ENCODE results near the gene VPS41. TPM values are rescaled to one million over a fixed set of nuclear protein-coding genes. Genes with fewer than 3 reads are reported as not detected.

The VPS41 gene
- total RNA-seq, 1 donor from 2014 or later: 125 TPM

GRCh38 chr7:38746438-38746837, 162.6 kb downstream of the VPS41 start:
- peaks cover 2% of the 10 kb centered on the region for H3K4me1 Mint-ChIP-seq (ENCODE audit: low read depth)
- TF ChIP-seq, protein P1, sequence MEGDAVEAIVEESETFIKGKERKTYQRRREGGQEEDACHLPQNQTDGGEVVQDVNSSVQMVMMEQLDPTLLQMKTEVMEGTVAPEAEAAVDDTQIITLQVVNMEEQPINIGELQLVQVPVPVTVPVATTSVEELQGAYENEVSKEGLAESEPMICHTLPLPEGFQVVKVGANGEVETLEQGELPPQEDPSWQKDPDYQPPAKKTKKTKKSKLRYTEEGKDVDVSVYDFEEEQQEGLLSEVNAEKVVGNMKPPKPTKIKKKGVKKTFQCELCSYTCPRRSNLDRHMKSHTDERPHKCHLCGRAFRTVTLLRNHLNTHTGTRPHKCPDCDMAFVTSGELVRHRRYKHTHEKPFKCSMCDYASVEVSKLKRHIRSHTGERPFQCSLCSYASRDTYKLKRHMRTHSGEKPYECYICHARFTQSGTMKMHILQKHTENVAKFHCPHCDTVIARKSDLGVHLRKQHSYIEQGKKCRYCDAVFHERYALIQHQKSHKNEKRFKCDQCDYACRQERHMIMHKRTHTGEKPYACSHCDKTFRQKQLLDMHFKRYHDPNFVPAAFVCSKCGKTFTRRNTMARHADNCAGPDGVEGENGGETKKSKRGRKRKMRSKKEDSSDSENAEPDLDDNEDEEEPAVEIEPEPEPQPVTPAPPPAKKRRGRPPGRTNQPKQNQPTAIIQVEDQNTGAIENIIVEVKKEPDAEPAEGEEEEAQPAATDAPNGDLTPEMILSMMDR (IDR thresholded peaks at IDR 0.05; ENCODE audit: unreplicated experiment): no peak
- no peak for DNase-seq (ENCODE audit: low spot score, unreplicated experiment)
- peaks cover 26% of the 10 kb centered on the region for H3K36me3 Mint-ChIP-seq (ENCODE audit: insufficient read depth)
- H3K27ac Mint-ChIP-seq: no peak overlapping the region
- H3K27me3 Mint-ChIP-seq: no peaks in the 10 kb centered on the region
- no peaks in the 10 kb centered on the region for H3K9me3 Mint-ChIP-seq (ENCODE audit: low read depth)
- no peak overlapping the region for H3K4me3 Mint-ChIP-seq (ENCODE audit: low read depth)

GRCh38 chr7:38744746-38745145, 164.2 kb downstream of the VPS41 start:
- H3K36me3 Mint-ChIP-seq (ENCODE audit: insufficient read depth): peaks cover 30% of the 10 kb centered on the region

GRCh38 chr7:38743899-38744298, 165.1 kb downstream of the VPS41 start:
- Mint-ChIP-seq H3K36me3 (ENCODE audit: insufficient read depth) (peaks cover 33% of the 10 kb centered on the region), H3K27me3 (no peaks in the 10 kb centered on the region), H3K27ac (no peak overlapping the region), H3K4me1 (ENCODE audit: low read depth) (peaks cover 2% of the 10 kb centered on the region), H3K4me3 (ENCODE audit: low read depth) (no peak overlapping the region), H3K9me3 (ENCODE audit: low read depth) (no peaks in the 10 kb centered on the region)
- TF ChIP-seq, protein P1 (IDR thresholded peaks at IDR 0.05; ENCODE audit: unreplicated experiment): no peak
- DNase-seq (ENCODE audit: low spot score, unreplicated experiment): no peak

More at GRCh38 chr7:38744746-38745145, 164.2 kb downstream of the VPS41 start:
- no peak overlapping the region for H3K27ac Mint-ChIP-seq
- no peaks in the 10 kb centered on the region for H3K9me3 Mint-ChIP-seq (ENCODE audit: low read depth)
- H3K27me3 Mint-ChIP-seq: no peaks in the 10 kb centered on the region
- no peak overlapping the region for H3K4me3 Mint-ChIP-seq (ENCODE audit: low read depth)
- H3K4me1 Mint-ChIP-seq (ENCODE audit: low read depth): peaks cover 2% of the 10 kb centered on the region
- TF ChIP-seq, protein P1 (IDR thresholded peaks at IDR 0.05; ENCODE audit: unreplicated experiment): no peak
- no peak for DNase-seq (ENCODE audit: low spot score, unreplicated experiment)

GRCh38 chr7:38740041-38740440, 168.9 kb downstream of the VPS41 start:
- H3K27me3 Mint-ChIP-seq: no peaks in the 10 kb centered on the region
- no peaks in the 10 kb centered on the region for H3K4me1 Mint-ChIP-seq (ENCODE audit: low read depth)
- H3K9me3 Mint-ChIP-seq (ENCODE audit: low read depth): no peaks in the 10 kb centered on the region
- H3K36me3 Mint-ChIP-seq (ENCODE audit: insufficient read depth): peaks cover 31% of the 10 kb centered on the region
- no peak for DNase-seq (ENCODE audit: low spot score, unreplicated experiment)
- no peak overlapping the region for H3K27ac Mint-ChIP-seq
- H3K4me3 Mint-ChIP-seq (ENCODE audit: low read depth): no peak overlapping the region
- TF ChIP-seq, protein P1 (IDR thresholded peaks at IDR 0.05; ENCODE audit: unreplicated experiment): no peak

DNA sequence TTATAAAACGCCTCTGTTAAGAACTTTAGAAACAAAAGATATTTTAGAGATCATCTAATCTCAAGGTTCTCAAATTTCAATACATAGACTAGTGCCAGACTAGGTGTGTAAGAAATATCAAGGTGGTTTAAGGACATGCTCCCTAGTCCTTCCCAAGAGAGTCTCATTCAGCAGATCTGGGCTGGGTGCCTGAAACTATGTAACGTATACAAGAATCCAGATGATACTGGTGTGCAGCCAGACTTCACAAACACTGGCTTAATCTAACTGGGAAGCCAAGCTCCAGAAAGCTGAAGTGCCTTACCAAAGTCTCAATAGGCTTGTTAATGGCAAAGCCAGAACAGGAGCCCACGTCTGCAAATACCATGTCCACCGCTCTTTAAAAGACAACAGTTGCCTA, 172.9 kb downstream of the VPS41 start:
- Mint-ChIP-seq H3K4me3 (ENCODE audit: low read depth) (no peak overlapping the region), H3K27ac (no peak overlapping the region), H3K27me3 (no peaks in the 10 kb centered on the region), H3K9me3 (ENCODE audit: low read depth) (peaks cover 3% of the 10 kb centered on the region), H3K4me1 (ENCODE audit: low read depth) (no peaks in the 10 kb centered on the region), H3K36me3 (ENCODE audit: insufficient read depth) (peaks cover 25% of the 10 kb centered on the region)
- DNase-seq (ENCODE audit: low spot score, unreplicated experiment): no peak
- TF ChIP-seq, protein P1 (IDR thresholded peaks at IDR 0.05; ENCODE audit: unreplicated experiment): no peak
